ENCODE results near the gene AK9. TPM values are rescaled to one million over a fixed set of nuclear protein-coding genes. Genes with fewer than 3 reads are reported as not detected.

AK9 gene
- total RNA-seq, 4 donors from 2014 or later, result 4.1 to 10.3 (median 6.4) TPM

- TF ChIP-seq POLR2A (IDR thresholded peaks at IDR 0.05) (no peak), CTCF (IDR thresholded peaks at IDR 0.05) (no peak)
- DNase-seq (ENCODE audit: low spot score in 2 of 2), result no peak
- 87 to 100% methylated on average over 1 of the region's 1 CpG for WGBS, 2 donors
- no peak overlapping the region for H3K4me3 ChIP-seq (ENCODE audit: low read depth, poor library complexity, severe bottlenecking)
- intact Hi-C loops (cut with DNase I; ENCODE audit: low total_unique reads), result loop anchor here (10.0 kb wide), 1 partner anchor 164 kb away; no protein-coding TSS in a partner anchor
These were observed 180.6 kb downstream of the AK9 start for GRCh38 chr6:109510358-109510757.

DNA sequence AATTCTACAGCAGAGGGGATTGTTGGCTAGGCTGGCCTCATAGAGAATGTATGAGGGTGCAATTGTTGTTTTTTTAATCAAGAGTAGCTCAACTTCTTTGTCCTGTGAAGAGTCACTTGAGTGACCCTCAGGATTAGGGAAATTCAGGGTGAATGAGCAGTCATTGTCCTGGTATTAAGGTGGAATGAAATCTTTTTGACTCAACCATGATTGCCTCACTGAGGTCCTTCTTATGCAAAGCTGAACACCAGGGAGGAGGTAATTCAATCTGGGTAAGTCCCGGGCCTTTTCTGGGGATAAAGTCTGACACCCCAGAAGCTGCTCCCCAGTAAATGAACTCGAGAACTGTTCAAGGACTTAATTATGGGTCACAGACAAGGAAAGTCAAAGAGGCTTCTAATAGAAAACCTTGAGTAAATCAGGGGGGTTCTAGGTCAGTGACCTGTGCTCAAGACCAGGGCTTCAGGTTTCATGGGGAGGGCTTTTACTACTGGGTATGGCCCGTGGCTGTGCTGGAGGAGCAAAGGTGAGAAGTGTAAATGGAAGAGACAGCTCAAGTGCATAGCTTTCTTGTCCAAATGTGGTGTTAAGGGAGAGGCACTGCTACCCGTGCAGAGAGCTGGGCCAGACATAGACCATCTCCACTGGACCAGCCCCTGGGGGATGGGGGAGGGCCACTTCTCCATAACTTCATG is 182.7 kb downstream of the AK9 start:
- intact Hi-C loops (cut with DNase I; ENCODE audit: low total_unique reads), result no loop called here
- 82 to 88% methylated on average over 4 of the region's 4 CpGs for WGBS, 2 donors
- TF ChIP-seq CTCF (IDR thresholded peaks at IDR 0.05) (no peak), POLR2A (IDR thresholded peaks at IDR 0.05) (no peak)

GRCh38 chr6:109507490-109508072 is 183.4 kb downstream of the AK9 start:
- TF ChIP-seq POLR2A (IDR thresholded peaks at IDR 0.05), result no peak
- TF ChIP-seq CTCF (IDR thresholded peaks at IDR 0.05), result no peak
- 76 to 82% methylated on average over 4 of the region's 4 CpGs for WGBS, 2 donors
- DNase-seq (ENCODE audit: low spot score in 2 of 2), result no peak
- intact Hi-C loops (cut with DNase I; ENCODE audit: low total_unique reads), result no loop called here
- H3K4me3 ChIP-seq (ENCODE audit: low read depth, poor library complexity, severe bottlenecking), result no peak overlapping the region

More for the DNA sequence above, 182.7 kb downstream of the AK9 start:
- no peak overlapping the region for H3K4me3 ChIP-seq (ENCODE audit: low read depth, poor library complexity, severe bottlenecking)
- DNase-seq (ENCODE audit: low spot score in 2 of 2), result no peak

- 84 to 90% methylated on average over 2 of the region's 2 CpGs for WGBS, 2 donors
- no peak for TF ChIP-seq POLR2A (IDR thresholded peaks at IDR 0.05)
- TF ChIP-seq CTCF (IDR thresholded peaks at IDR 0.05), result no peak
- no peak overlapping the region for H3K4me3 ChIP-seq (ENCODE audit: low read depth, poor library complexity, severe bottlenecking)
- intact Hi-C loops (cut with DNase I; ENCODE audit: low total_unique reads), result no loop called here
- DNase-seq (ENCODE audit: low spot score in 2 of 2), result no peak
These were observed 184.2 kb downstream of the AK9 start for GRCh38 chr6:109506841-109507240.

DNA sequence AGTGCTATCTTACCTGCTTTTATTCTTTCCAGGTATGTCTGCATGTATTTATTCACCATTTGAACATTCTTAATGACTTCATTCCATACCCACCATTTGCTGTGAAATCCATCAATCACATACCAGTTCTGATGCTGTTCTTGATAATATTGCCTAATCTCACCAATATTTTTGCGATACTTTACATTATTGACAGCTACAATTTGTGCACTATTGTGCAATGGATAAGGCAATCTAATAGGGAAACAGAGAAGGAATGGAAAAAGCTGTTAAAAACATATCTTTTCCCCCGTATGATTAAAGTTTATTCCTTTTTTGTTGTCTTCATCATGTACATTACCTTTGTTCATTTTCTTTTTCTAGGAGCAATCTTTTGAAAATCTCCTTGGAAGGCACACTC is 184.7 kb downstream of the AK9 start:
- 92 to 93% methylated on average over 2 of the region's 2 CpGs for WGBS, 2 donors
- no peak for DNase-seq (ENCODE audit: low spot score in 2 of 2)
- intact Hi-C loops (cut with DNase I; ENCODE audit: low total_unique reads), result no loop called here
- H3K4me3 ChIP-seq (ENCODE audit: low read depth, poor library complexity, severe bottlenecking), result no peak overlapping the region
- no peak for TF ChIP-seq POLR2A (IDR thresholded peaks at IDR 0.05)
- no peak for TF ChIP-seq CTCF (IDR thresholded peaks at IDR 0.05)

Measured in lower leg skin (tissue), 4 donors.